Measurements from ENCODE around the gene MUC5AC.
"Not testable (repeated sequence)": the region's sequence is repeated elsewhere in the genome, so short reads cannot be mapped to it uniquely, and the experiment has no call there.

Gene MUC5AC

DNA sequence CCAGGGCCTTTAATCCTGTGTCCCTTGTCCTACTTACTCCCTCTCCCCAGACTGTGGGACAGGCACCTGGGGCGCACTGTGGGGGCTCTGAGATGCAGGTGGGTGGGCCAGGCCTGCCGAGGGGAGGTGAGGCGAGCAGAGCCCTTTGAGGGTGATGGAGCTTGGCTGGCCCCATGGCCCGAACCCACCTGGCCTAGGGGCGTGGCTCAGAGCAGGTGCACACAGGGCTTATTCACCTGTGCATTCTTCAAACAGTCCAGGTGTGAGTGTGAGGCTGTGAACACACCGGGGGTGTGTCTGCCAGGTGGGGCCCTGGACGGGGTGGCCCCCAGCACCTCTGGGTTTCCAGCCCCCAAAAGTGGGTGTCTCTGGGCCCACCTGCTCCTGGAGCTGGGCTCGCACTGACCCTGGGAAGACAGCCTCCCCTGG is 9.0 kb upstream of the MUC5AC start:
- DNase-seq: no peak

DNA sequence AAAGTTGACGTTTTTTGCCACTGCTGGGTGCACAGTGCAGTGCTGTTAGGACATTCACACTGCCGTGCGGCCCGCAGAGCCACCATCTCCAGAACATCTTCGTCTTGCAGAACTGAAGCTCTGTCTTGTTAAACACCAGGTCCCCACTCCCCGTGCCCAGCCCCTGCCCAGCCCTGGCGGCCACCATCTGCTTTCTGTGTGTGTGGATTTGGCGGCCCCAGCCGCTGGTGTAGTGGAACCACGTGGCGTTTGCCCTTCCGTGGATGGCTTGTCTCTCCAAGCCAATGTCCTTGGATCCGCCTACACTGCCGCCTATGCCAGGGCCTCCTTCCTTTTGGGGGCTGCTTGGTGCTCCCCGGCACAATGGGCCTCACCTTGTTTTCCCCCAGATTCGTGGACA is 8.2 kb upstream of the MUC5AC start:
- DNase-seq: no peak

DNA sequence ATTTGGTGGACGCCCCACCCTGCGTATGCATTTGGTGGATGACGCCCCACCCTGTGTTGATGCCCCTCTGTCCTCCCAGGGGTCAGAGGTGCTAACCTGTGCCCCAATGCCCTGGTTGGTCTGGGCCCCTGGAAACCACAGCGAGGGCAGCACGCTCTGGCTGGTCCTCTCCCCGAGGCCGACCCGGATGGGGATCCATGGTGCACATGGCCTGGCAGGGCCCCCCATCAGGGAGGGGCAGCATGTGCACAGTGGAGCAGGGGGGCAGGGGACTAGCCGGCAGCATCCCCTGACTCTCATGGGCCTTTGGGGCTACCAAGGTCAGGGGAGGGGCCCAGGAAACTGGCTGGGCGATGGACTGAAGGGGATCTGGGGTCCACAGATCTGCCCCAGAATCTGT is 7.6 kb upstream of the MUC5AC start:
- DNase-seq: no peak

DNA sequence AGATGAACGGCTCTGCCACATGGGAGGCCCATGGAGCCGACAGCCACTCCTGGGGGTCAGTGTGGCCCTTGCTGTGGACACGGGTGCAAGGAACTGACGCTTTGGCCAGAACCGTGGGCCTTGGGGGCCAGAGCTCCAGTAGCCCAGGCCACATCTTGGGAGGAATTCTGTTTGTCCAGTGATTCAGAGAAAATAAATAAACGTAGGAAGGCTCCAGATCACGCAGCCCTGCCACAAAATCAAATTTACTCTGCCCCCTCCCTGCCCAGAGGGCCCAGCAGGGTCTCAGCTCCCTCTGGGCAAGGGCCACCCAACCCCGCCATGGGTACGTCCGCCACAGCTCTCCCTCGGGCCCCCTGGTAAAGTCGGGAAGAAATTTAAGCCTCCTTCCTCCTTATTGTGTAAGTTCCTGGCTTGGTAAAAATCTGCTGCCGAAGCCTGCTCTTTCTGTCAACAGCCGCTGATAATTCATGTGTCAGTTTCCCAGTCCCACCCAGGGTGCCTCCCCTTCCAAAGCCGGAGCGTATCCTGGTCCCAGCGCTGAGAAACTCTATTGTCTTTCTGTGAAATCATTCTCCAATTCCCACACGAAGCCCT is 6.9 kb upstream of the MUC5AC start:
- DNase-seq: no peak

DNA sequence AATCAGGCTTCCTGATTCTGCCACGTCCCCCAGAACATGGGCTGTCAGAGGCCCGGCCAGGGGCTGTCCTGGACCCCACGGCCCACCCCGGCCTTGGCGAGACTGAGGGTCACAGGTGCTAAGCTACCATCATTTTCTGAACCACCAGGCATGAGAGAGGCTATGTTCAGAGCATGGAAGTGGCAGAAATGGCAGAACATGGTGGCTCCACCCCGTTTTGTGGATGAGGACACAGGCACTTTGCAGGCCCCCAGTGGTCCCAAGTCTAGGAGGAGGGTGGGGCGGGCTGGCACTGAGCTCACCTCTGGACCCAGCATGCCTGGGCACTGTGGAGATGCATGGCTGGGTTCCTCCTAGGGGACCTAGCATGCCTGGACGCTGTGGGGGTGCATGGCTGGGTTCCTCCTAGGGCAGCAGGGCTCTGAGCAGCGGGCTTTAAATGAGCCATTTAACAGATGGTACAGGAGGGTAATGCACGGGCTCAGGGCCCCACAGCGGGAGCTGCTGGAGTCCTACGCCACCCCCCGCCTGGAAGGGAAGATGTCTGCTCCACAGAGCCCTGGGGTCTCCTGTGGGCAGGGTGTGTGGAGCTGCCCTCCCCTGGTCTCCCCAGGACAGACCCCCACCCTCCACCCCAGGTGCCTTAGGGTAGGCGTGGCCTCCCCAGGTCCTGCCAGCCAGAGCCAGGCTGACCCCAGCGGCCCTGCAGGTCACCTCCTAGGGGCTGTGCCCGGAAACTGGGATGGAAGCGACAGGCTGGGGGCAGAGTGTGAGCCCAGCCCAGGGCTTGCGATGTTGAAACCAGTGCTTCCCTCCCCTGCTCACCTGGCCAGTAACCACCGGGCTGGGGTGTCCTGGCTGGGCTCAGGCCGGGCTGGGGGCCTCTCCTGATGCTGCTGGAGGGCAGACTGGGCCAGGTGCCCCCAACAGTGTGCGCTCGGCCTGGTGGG is 6.1 kb upstream of the MUC5AC start:
- no peak for DNase-seq

DNA sequence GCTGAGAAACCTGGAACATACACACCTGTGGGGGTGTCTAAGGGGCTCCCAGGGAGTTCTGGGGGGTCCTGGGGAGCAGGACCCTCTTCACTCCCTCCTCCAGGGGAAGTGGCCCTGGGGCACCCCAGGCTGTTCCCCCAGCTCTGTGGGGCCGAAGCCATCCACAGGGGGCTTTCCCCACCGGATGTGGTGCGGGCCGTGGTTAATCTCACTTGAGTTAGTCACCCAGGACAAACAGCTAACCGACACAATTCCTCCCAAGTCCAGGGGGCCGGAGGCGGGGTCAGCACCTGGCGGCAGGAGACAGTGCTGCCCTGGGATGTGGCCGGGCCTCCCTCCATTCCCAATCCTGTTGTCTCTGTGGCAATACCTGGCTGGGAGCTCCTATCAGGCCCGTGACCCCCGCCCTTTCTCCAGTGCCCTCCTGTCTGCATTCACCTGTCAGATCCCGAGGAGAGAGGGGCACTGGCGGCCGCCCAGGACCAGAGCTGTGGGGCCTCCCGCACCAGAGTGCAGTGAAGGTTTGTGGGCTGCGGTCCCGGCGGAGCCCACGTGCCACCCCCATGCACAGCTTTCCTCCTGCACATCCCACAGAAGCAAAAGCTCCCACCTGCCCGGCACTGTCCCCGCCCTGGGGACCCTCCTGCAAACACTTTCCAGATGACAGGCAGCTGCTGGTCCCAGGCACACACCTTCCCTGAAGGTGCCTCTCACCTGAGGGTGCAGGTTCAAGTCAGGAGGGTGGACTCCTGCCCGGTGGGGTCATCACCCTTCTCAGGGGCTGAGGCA is 5.2 kb upstream of the MUC5AC start:
- no peak for DNase-seq

DNA sequence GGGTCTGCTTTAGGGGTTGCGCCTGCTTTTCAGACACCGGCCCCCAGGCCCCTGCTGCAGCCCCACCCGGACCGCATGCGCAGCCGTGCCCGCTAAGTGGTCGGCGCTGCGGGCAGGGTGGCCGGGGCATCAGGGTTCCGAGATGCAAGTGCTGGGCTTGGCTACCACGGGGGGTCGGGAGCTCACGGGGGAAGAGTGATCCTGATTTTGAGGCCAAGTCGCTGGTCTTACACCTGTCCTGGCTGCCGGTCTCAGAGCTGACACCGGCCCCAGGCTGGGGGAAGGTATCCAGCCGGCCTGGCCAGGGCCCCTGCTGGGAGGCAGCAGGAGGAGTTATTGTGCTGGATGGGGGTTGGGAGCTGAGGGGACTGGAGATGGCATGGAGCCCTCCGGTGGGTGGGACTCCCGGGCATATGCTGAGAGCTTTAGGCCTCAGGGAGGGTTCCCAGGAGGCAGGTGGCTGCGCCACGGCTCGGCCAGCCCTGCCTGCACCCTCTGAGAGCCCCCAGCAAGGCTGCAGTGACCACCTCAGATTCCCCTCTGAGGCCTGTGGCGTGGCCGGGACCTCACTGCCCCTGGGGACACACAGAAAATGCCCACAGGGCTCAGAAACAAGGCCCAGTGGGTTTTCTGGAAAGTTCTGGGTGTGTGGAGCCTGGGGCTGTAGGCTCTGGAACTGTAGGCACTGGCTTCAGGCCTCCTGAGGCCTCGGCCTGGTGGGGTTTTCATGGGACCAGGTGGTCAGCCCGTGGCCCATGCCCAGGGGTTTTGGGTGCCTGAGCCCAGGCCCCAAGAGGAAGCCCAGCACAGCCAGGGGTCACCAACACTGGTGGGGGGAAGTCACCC is 4.4 kb upstream of the MUC5AC start:
- DNase-seq: no peak

DNA sequence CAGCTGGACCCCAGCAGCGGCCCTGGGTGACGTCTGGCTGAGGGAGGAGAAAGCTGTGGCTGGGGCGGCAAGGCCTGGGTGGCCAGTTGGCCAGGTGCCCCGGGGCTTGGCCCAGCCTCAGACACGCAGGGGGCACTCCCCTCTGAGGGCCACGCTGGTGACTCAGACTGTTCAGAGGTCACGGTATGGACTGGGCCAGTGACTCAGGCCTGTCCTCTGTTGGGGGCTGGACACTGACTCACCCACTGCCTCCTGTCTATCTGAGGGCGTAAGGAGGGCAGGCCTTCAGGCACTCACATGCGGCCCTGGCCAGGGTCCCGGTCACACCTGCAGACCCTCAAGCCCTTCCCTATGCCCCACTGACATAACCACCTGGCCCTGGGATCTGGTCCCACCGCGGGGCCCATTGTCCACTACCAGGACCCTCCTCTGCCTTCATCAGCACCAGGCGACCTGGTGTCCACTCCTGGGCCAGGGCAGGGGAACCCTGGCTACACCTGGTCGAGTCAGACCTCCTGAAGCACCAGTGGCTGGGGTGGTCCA is 3.7 kb upstream of the MUC5AC start:
- no peak for DNase-seq

DNA sequence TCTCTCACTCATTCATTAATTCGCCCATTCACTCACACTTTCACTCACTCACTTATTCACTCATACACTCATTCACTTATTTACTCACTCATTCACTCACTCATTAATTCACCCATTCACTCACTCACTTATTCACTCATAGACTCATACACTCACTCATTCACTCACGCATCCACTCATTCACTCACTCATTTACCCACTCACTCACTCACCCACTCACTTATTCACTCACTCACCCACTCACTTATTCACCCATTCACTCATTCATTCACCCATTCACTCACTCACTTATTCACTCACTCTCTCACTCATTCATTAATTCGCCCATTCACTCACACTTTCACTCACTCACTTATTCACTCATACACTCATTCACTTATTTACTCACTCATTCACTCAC is 3.1 kb upstream of the MUC5AC start:
- not testable (repeated sequence) for DNase-seq

DNA sequence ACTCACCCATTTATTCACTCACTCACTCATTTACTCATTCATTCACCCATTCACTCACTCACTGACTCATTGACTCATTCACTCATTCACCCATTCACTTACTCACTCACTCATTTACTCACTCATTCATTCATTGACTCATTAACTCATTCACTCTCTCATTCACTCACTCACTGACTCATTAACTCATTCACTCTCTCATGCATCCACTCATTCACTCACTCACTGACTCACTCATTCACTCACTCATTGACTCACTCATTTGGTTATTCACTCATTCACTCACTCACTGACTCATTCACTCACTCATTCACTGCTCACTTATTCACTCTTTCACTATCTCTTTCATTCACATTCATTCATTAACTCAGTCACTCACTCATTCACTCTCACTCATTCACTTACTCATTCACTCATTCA is 2.5 kb upstream of the MUC5AC start:
- DNase-seq: no peak

DNA sequence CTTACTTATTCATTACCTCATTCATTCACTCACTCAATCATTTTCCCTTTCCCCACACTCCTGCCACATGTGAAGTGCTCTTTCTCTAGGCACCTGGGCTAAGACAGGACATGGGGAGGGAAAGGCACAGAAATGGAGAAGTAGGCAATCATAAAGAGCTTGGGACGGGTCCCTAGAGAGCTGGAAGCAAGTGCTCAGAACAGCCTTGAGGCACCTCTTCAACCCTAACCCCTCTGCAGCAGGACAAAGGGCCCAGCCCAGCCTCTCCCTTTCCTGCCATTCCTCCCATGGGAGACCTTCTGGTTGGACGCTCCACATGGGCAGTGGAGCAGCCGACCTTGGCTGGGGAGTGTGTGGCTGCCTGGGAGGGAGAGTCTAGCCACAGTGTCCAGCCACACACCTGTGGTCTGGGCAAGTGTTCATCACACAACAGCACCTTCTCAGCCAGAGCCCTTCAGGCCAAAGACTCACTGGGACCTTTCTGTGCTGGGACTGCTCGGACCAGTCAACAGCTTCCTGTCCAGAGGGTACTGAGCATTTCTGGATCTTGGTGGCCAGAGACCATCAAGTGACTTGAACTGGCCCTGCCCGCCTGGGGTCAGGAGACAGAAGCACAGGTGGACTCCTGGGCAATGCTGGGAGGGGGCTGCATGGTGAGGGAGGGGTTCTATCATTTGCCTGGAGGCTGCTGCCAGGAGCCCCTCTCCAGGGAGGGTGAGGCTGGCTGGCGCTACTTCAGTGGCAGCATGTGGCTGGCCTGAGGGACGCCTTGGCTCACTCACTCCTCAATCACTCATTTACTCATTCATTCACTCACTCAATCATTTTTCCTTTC is 1.0 kb upstream of the MUC5AC start:
- no peak for DNase-seq

DNA sequence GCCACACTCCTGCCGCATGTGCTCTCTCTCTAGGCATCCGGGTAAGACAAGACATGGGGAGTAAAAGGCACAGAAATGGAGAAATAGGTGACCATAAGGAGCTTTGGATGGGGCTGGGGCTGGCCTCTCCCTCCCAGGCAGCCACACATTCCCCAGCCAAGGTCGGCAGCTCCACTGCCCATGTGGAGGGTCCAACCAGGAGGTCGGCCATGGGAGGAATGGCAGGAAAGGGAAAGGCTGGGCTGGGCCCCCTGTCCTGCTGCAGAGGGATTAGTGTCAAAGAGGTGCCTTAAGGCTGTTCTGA is 460 bp upstream of the MUC5AC start:
- no peak for DNase-seq

DNA sequence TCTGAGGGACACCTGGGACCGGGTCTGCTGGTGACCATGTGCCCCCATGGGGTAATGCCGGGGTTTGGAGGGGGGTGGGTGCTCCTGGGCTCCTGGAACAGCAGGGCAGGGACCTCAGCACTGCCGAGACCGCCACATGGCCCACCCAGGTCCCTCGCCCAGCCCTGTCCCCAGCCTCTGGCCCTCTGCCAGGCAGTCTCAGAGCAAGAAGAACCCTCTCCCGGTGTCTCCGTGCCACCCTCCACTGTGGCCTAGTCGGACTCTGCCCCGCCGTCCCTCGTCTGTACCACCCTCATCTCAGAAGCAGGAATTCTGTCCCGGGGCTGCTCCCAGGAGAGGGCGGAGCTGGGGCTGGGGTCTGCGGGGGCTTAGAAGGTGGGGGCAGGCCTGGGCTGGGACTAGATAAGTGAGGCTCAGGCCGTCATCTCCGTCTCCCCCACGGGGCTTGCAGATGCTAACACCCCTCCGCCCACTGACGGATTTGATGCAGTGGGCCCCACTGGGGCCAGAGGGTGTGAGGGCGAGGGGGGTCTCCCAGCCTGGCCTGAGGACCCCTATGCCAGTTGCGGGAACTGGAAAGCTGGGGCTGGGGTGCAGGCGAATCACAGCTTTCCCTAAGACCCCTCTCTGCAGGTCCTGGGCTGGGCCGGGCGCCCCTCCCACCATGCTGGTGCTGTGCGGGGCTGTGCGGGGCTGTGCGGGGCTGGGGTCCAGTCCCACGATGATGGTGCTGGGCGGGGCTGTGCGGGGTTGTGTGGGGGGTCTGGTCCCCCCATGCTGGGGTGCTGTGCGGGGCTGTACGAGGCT is 1.1 kb downstream of the MUC5AC start:
- DNase-seq: no peak

DNA sequence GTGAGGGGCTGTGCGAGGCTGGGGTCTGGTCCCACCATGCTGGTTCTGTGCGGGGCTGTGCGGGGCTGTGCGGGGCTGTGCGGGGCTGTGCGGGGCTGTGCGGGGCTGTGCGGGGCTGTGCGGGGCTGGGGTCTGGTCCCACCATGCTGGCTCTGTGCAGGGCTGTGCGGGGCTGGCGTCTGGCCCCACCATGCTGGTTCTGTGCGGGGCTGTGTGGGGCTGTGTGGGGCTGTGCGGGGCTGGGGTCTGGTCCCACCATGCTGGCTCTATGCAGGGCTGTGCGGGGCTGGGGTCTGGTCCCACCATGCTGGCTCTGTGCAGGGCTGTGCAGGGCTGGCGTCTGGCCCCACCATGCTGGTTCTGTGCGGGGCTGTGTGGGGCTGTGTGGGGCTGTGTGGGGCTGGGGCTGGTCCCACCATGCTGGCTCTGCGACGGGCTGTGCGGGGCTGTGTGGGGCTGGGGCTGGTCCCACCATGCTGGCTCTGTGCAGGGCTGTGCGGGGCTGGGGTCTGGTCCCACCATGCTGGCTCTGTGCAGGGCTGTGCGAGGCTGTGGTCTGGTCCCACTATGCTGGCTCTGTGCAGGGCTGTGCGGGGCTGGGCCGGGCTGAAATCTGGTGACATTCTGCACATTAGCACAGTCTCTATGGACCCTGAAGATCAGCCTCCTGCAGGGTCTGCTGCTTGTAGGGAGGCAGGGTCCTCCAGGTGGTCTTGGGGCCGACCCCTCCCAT is 1.9 kb downstream of the MUC5AC start:
- not testable (repeated sequence) for DNase-seq

DNA sequence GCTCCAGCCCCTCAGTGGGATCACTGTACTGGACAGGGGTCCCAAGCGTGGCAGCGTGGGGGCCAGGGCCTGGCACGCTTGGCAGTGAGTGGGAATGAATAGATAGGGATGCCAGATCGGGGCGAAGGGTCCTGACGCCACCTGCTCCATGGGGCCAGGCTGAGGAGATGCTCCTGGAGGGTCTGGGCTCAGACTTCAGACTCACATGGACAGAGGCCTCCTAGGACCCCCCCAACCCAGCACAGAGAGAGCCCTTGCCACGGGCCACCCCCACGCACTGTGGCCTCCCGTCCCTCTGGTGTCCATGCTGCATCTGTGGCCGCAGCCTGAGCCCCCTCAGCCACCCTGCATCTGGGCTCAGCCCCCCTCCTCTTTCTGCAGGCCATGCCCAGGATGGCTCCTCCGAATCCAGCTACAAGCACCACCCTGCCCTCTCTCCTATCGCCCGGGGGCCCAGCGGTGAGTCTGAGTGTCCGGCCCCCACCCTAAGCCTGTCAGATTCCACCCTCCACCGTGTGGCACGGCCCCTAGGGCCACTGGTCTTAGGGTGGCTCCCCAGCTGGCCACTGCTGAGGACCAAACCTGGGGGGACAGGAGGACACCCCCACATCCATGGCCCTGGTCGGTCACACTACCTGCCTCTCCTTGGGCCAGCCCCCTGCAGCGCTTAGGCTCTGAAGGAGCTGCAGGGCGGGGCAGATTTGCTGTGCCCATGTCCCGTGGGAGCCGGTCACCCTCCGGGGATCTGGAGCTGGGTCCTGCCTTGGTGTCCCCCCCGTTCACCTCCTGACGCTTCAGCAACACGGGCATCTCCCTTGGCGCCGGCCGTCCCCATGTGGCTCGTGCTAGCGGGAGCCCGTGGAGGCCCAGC is 2.7 kb downstream of the MUC5AC start:
- DNase-seq: no peak

DNA sequence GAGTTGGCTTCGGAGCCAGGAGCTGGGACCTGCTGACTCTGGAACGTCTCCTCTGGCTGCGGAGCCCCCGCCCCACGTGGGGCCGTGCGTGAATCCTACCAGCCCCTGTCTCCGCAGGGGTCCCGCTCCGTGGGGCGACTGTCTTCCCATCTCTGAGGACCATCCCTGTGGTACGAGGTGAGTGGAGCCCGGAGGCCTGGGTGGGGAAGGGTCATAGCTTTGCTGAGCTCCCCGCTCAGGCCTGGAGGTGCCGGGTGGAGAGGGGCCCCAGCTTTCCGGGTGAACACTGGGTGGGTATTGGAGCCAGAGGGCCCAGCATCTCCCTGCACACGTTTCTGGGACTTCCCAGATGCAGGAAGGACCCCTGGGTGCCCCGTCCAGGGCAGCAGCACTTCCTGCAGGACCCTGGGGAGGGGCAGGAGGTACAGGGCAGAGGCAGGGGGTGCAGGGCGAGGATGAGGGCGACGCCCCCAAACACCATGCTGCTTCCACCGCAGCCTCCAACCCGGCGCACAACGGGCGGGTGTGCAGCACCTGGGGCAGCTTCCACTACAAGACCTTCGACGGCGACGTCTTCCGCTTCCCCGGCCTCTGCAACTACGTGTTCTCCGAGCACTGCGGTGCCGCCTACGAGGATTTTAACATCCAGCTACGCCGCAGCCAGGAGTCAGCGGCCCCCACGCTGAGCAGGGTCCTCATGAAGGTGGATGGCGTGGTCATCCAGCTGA is 3.8 kb downstream of the MUC5AC start:
- DNase-seq: no peak

DNA sequence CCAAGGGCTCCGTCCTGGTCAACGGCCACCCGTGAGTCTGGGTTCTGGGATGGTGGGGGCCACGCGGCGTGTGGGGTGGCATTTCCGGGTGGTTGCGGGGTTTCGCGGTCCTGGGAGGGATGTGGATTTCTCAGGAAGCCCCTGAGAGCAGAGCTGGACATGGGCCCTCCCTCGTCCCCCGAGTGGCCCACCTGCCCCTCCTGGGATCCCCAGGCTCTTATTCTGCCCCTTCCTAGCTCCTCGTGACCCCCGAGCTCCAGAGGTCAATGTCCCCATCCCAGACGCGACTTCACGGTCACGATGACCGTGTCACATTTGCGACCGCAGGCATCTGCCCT is 4.4 kb downstream of the MUC5AC start:
- no peak for DNase-seq

Data from activated gamma-delta T cell (primary cell).